ENCODE measurements around the gene AKAP8.

The AKAP8 gene

GRCh38 chr19:15374105-15374651 is 5.4 kb downstream of the AKAP8 start:
- DNase-seq (ENCODE audit: low read depth) = no peak
- H3K4me3 ChIP-seq (ENCODE audit: low read length) = no peak overlapping the region
- no peak for TF ChIP-seq CTCF (conservative IDR thresholded peaks at IDR 0.05; ENCODE audit: low read length)

- DNase-seq (ENCODE audit: low read depth) = no peak
- H3K4me3 ChIP-seq (ENCODE audit: low read length) = no peak overlapping the region
- TF ChIP-seq CTCF (conservative IDR thresholded peaks at IDR 0.05; ENCODE audit: low read length) = no peak
Measured at GRCh38 chr19:15373644-15374043, 5.9 kb downstream of the AKAP8 start.

- DNase-seq (ENCODE audit: low read depth) = no peak
- no peak overlapping the region for H3K4me3 ChIP-seq (ENCODE audit: low read length)
- no peak for TF ChIP-seq CTCF (conservative IDR thresholded peaks at IDR 0.05; ENCODE audit: low read length)
Measured at GRCh38 chr19:15372891-15373301, 6.7 kb downstream of the AKAP8 start.

- H3K4me3 ChIP-seq (ENCODE audit: low read length) = no peak overlapping the region
- TF ChIP-seq CTCF (conservative IDR thresholded peaks at IDR 0.05; ENCODE audit: low read length) = no peak
- DNase-seq (ENCODE audit: low read depth) = no peak
Measured at GRCh38 chr19:15372470-15372869, 7.1 kb downstream of the AKAP8 start.

GRCh38 chr19:15371786-15372380 is 7.7 kb downstream of the AKAP8 start:
- H3K4me3 ChIP-seq (ENCODE audit: low read length) = no peak overlapping the region
- TF ChIP-seq CTCF (conservative IDR thresholded peaks at IDR 0.05; ENCODE audit: low read length) = no peak
- DNase-seq (ENCODE audit: low read depth) = no peak

GRCh38 chr19:15371119-15371518 is 8.5 kb downstream of the AKAP8 start:
- no peak for DNase-seq (ENCODE audit: low read depth)
- H3K4me3 ChIP-seq (ENCODE audit: low read length) = no peak overlapping the region

More at GRCh38 chr19:15371119-15371518, 8.5 kb downstream of the AKAP8 start:
- no peak for TF ChIP-seq CTCF (conservative IDR thresholded peaks at IDR 0.05; ENCODE audit: low read length)
